GM19023 (cell line): Measurements from ENCODE around the gene MAD1L1.

Experiments used
- ATAC-seq: cut with Tn5 transposase; IDR thresholded peaks from one replicate; pipeline ENCODE4 v1.9.1; 2021; ENCODE audit warnings: mild to moderate bottlenecking, moderate library complexity; ENCODE audit not compliant: unreplicated experiment

Gene MAD1L1

DNA sequence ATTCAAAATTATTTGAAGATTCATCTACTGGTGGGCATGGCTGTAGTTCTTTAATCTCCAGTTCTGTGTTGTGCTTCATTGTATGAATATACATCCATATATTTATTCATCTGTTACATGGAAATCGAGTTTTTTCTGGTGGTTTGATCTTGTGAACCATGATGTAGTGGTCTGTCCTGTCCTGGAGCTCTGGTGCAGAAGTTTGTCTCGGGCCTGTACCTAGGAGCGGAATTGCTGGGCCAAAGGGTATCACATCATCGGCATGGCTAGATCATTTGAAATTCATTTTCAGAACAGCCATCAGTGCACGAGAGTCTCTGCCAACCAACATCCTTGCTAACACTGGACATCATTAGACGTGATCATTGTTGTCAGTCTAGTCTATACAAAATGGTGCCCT, 455.6 kb downstream of the MAD1L1 start:
- ATAC-seq, result no peak

DNA sequence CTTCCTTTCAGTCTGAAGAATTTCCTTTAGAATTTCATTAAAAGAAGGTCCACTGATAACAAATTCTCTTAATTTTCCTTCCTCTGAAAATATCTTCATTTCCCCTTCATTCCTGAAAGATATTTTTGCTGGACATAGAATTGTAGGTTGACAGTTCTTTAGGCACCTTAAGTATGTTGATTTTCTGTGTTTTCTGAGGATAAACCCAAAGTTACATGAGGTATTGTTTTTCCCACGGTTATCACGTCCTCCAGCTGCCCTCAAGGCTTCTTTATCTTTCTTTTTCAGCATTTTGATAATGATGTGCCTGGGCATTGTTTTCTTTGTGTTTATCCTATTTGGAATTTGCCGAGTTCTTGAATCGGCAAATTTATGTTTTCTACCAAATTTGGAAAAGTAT, 457.4 kb downstream of the MAD1L1 start:
- ATAC-seq, result no peak

DNA sequence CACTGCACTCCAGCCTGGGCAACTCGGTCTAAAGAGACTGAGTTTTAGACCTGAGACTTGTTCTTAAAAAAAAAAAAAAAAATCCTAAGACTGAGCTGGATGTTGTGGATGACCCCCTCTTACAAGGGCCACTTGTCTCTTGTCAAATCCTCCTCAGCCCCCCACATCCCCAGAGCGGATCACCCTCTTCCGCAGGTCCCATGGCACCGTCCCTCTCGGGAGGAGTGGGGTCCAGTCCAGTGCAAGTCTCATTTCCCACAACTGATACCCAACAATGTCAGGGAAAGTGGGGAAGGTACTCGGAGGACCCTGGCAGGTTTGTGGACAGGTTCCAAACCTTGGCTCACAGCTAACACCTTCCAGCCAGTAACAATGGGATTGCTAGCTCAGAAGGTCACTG, 462.4 kb downstream of the MAD1L1 start:
- no peak for ATAC-seq

DNA sequence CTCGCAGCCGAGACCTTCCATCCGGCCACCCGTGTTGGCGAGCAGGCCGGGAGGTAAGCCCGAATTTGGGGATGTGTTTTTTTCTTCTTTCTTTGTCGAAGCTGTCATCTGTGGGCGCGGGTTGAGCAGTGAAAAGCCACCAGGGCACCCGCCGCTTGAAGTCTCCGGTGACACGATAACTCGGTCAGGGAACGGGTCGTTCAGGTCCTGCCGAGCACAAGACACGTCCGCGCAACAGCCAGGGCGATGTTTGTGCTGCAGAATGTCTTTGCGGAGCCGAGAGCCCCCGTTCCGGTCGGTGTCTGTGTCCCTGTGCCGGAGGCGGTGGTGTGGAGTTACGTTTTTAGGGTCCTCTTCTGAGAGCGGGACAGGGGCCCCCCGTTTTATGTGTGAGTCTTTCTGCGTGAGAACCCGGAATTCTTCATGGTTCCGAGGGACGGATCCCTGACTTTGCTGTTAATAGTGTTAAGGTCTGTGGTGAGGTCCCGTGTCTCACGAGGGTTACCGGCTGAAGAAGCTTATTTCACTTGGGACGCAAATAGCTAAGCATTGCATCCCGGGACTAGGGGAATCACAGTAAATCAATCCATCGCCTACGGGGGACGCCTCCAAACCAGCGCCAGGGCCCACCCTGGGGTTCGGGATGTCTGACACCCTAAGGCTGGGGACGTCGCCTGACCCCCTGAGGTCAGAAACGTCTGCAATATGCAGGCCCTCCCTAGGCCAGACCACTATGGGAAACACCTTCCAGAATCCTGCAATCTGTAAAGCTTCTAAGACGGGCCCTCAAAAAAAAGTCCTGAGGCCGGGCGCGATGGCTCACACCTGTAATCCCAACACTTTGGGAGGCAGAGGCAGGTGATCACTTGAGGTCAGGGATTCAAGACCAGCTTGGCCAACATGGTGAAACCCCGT, 463.2 kb downstream of the MAD1L1 start:
- ATAC-seq, result no peak

DNA sequence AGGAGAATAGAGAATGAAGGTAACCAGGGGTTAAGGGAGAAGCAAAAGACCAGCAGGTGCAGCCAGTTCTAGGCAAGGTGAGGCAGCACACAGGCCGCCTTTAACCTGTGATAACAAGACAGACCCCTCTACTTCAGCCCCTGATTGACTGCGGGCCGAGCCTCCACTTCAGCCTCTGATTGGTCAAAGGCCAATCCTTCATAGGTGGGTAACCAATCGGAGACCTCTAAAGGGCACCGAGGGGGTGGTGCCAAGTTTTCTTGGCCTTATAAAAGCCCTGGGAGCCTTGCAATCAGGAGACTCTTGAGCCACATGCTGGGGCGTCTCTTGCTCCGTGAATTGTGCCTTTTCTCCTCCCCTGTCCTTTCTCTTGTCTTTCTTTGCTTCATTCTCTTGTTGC, 463.9 kb downstream of the MAD1L1 start:
- ATAC-seq, result no peak

DNA sequence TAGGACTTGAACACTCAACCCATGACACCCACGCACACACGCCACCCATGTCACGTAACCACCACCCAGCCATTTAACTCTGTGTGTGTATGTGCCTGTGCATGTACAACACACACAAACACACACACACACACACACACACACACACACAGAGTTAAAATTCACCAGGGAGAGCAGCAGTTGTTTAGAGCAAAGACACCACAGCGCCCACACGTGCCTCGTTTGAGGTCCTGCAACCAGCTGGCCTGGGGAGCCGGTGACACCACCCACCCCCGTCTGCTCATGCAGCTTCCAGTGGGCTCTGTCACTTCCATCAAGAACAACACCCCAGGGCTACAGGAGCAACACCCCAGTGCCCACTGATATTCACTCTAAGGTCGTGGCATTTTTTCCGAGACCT, 465.2 kb downstream of the MAD1L1 start:
- ATAC-seq, result no peak
